GM12801 (cell line): ENCODE data around the gene PRM2.

Experiments
- CTCF ChIP-seq: IDR thresholded peaks from one replicate; pipeline ENCODE4 v1.5.1; 2011; ENCODE audit warnings: control low read depth; ENCODE audit not compliant: insufficient read length; ENCODE audit errors: extremely low read depth

PRM2 gene

GRCh38 chr16:11231367-11231970 is 44.8 kb downstream of the PRM2 start:
- TF ChIP-seq CTCF: no peak

GRCh38 chr16:11229906-11230305 is 46.4 kb downstream of the PRM2 start:
- no peak for TF ChIP-seq CTCF

- no peak for TF ChIP-seq CTCF
Observed at GRCh38 chr16:11229432-11229831, 46.8 kb downstream of the PRM2 start.

- no peak for TF ChIP-seq CTCF
Observed at GRCh38 chr16:11225677-11226549, 50.4 kb downstream of the PRM2 start.
